Upper lobe of left lung (tissue), 4 donors: ENCODE results near the gene KCNK4.

Experiments used
- CTCF ChIP-seq, 6 experiments: fragments of 450-650 bp in 4 of 6; fragments of 200-600 bp in 2 of 6; sonication (generic) in 2 of 6; IDR thresholded peaks; one replicate each; pipeline ENCODE4 v1.5.1; 2016 to 2019; ENCODE audit warnings: antibody characterized with exemption in 6 of 6
- POLR2A ChIP-seq, 4 donors: fragments of 450-650 bp; IDR thresholded peaks; one replicate each; pipeline ENCODE4 v1.5.1; 2016 to 2017; ENCODE audit warnings: antibody characterized with exemption in 4 of 4, mild to moderate bottlenecking in 2 of 4
- POLR2AphosphoS5 ChIP-seq, 2 donors: sonication (generic); formaldehyde crosslinking; IDR thresholded peaks; one replicate each; pipeline ENCODE4 v1.5.1; 2017; ENCODE audit warnings: antibody characterized with exemption in 2 of 2

- TF ChIP-seq CTCF (IDR thresholded peaks at IDR 0.05) (no peak), POLR2A (IDR thresholded peaks at IDR 0.05) (no peak), POLR2AphosphoS5 (IDR thresholded peaks at IDR 0.05) (no peak)
Observed at GRCh38 chr11:64296830-64297698, 6.0 kb downstream of the KCNK4 start.
